GM19395 (cell line): ENCODE results near the gene ARHGEF16.

Experiments
- ATAC-seq: cut with Tn5 transposase; IDR thresholded peaks from one replicate; pipeline ENCODE4 v1.9.1; 2021; ENCODE audit warnings: mild to moderate bottlenecking, moderate library complexity; ENCODE audit not compliant: unreplicated experiment

The ARHGEF16 gene

GRCh38 chr1:3455670-3456448 is 1.4 kb downstream of the ARHGEF16 start:
- ATAC-seq = no peak

DNA sequence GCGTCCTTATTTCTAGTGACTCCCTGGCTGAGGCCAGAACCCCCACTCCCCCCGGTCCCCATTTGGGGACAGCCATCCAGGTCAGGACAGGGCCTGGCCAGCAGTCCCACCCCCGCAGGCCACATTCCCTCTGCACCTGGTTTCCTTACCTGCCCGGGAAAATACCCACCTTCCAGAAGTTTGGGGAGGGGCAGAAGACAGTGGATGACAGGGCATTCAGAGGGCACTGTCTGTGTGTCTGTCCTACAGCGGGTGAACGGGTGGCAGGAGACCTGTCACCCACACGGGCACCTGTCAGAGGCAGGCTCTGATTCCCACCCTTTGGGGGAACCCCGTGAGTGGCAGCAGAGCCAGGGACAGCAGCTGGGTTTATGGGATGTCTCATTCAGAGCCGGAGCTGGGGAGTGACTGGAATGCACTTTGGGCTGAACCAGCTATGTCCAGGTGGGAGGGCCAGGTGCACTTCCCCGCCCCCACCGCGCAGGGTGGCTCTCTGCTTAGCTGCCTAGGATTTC is 2.0 kb downstream of the ARHGEF16 start:
- ATAC-seq = no peak

GRCh38 chr1:3456964-3457909 is 2.8 kb downstream of the ARHGEF16 start:
- no peak for ATAC-seq

DNA sequence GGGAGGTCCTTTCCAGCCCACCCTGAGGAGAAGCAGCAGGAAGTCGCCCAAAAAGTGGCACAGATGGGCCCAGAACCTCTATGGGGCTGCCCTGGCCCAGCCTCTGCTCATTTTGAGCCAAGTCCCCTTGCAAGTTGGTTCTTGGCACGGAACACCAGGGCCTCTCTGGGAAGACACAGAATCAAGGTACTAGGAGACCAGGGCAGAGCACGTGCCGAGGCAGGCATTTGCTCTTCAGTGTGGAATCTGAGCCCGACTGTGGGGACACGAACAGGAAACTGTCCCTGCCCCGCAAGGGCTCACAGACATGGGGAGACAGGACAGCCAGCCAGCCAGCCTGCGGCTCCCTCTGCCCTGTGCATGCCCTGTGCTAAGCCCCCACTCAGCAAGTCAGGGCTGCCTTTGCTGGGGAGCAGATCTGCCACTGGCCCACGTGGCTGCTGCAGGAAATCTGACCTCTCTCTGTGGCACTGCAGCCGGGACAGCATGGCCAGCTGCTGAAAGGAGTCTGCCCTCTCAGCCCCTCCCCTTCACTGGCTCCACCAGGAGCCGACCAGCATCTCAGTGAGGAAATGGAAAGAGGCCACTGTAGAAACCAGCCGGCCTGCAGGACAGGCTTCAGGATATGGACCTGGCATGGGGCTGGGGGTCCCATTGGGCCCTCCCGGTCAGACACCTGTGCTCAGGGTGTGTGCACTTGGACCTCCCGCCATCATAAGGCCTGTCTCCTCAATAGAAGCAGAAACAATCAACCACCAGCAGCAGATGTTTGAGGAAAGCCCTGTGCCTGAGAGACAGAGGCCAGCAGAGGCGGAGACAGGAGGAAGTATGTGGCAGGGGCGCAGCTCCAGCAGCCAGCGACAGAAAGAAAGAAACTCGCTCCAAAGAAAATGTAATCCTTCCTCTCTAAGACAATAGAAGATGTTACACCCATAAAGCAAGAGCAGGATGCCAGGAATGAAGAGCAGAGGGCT is 3.7 kb downstream of the ARHGEF16 start:
- no peak for ATAC-seq

DNA sequence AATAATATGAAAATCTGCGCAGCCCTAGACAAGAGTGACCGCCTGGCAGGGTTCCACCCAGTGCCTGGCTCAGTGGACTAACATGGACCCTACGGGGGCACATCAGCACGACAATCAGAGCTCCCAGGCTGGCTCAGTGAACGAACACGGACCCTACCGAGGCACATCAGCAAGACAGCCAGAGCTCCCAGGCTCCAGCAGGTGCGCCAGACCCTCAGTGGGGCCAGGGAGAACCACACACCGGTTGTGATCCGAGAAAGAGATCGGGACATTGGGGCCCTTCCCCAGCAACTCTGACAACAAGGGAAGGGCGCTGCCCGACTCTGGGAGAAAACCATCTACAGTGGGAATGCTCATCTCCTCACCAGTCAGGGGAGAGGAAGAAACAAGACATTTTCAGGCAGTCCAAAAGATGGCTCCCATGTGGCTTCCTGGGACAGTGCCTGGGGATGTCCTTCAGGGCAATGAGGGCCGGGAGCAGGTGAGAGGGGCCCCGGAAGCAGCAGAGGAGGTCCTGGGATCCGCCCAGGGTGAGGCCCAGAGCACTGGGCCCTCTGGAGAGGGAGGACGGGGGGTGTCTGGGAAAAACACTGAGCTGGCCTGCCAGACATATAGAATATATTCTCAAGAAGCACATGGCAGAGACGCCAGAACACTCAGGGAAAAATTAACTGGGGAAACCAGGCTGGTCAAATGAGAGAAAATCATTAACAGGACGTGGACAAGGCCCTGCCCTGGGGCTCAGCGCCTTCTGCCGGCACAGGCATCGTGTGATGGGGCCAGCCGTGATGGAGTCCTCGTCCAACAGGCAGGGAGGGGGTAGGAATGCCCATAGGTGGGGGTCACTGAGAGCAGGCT is 4.8 kb downstream of the ARHGEF16 start:
- ATAC-seq = no peak

DNA sequence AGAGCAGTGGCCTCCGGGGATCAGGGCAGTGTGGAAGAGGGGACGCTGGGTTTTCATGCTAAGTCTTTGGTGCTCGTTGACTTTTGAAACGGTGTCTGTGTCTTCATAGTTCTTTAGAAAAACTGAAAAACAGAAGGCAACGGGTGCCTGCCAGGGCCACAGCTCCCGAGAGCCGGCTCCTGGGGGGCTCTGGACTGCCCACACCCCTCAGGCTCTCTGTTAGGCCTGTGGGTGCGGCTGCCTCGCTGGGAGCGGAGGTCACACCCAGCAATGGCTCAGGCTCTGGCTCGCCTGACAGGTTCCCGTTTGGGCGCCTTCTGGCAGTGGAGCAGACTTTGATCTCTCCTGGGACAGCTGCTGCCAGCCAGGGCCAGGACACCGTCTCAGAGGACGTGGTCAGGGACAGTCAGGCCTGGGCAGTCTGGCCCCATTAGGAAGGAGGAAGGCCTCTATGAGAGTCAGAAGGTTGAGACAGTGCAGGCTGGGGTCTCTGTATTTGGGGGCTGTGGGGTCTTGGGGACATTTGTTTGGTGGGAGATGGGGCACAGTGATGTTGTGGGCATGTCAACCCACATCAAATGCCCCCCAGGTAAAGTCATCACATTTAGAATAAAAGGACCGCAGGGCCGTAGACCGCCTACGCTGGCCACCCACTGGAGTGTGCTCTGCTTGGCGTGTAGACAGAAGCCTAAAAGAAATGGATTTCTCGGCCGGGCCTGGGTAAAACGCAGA is 5.6 kb downstream of the ARHGEF16 start:
- no peak for ATAC-seq

DNA sequence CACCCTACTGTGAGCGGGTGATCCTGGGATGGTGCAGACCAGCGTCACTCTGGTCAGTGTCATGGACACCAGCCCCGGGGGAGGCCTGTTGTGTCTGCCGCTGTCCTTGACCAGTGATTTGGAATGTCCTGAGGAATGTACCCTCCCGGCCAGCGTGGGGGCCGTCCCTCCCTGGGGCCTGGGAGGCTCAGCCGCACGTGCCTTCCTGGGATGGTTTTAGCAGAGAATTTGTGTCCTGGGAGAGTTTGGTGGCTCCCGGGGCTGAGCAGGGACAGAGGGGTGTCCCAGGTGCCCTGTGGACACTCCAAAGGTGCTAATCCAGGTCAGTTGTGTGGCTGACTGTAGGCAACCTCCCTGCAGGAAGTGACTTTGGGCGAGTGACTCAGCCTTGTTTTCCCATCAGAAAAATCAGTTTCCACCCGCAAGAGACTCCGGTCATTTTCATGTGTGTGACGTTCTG is 6.2 kb downstream of the ARHGEF16 start:
- ATAC-seq = no peak

DNA sequence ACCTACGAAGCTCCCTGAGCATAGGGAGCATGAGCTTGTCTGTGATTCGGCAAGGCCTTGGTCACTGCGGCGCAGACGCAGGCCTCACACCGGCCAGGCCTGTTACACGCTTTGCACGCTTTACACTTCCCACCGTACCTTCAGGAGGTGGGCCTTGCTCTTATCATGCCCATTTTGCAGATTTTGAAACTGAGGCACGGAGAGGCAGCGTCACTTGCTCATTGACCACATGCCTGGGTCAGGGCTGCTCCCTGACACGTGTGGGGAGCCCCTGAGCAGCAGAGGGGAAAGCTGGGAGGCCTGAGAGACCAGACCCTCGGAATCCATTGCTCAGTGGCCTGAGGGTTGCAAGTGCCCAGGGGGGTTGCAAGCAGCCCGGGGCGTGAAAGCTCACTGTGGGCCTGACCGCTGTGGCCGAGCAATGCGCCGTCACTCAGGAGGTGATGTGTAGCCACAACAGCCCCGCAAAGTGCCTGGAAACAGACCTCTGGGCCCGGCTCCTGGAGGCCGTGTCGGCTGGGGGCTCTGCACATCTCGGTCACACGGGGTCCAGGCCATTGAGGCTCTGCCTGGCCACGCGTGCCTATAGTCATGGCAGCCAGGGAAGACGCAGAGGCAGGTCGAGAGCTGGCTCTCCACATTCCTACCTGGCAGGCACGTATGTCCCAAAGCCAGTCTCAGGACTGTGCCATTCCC is 6.9 kb downstream of the ARHGEF16 start:
- ATAC-seq = no peak

DNA sequence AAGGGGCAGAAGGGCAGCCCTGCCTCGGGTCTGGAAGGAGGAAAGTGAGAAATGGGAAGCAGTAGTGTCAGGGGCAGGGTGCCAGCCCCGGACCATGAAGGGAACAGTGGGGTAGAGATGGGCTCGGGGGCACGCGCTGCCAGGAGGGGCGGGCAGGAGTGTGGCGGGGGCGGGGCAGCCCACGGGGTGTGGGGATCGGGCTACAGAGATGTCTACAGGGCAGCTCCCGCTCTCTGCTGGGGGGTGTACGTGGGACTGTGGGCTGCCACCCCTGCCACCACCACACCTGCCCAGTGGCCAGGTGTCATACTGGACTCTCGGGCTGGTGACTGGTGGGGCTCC is 7.4 kb downstream of the ARHGEF16 start:
- ATAC-seq = no peak

- ATAC-seq = no peak
Observed at GRCh38 chr1:3462356-3463012, 8.0 kb downstream of the ARHGEF16 start.

- ATAC-seq = no peak
Observed at GRCh38 chr1:3463013-3463385, 8.5 kb downstream of the ARHGEF16 start.

DNA sequence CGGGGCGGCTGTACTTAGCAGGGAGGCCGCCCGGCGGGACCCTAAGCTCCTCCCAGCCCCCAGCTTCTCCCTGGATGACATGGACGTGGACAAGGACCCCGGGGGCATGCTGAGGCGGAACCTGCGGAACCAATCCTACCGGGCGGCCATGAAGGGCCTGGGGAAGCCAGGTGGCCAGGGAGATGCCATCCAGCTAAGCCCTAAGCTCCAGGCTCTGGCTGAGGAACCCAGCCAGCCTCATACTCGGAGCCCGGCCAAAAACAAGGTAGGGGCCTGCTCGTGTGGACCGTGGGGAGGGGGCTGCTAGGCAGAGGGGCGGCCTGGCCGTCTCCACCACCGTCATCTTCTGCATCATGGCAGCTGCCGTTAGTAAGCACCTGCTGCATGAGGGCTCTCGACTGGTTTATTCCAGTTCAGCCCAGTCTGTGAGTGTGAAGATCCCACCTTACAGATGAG is 9.0 kb downstream of the ARHGEF16 start:
- no peak for ATAC-seq

DNA sequence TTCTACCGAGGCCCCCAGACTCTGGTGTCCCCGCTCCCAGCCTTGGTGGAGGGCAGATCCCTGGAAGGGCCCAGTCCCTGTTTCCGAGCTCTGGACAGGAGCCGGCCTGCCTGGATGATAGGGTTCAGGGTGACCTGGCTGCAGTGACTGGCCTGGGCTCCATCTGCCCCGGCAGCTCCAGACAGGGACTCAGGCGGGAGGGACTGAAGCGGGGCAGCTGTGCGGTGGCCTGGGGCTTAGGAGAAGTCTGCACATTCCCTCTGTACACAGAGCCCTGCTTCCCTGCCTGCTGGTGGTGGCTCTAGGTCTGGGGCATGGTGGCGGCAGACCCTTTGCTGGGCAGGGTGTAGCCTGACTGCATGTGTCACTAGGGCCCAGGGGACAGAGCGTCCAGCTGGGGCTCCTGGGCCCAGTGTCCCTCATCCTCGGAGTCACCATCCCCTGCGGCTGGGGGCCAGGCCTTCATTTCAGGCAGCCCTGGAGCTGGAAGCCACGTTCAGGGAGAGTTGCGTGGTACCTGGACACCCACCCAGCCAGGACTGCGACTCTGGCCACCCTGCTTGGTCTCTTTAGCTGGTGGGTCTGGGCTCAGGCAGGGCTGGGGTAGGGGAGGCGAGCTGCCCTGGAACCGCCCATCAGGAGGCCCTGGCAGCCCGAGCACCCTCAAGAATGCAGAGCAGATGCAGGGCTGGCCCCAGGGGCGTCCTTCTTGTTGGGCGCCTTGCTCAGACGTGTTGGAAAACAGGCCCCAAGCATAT is 9.6 kb downstream of the ARHGEF16 start:
- no peak for ATAC-seq

DNA sequence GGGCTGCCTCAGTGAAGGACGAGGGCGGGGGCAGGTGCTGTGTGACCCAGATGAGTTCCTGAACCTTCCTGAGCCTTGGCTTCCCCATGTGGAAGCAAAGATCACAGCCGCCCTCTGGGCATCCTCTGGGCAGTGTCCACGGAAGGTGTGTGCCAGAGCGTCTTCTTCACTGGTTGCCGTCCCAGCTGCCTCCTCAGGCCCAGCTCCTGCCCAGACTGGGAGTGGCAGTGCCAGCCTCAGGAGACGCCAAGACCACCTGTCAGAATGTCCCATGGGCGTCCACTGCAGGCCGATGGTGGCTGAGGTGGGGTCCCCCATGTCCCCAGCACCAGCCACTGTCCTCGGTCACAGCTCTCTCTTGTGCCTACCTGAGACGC is 10.2 kb downstream of the ARHGEF16 start:
- ATAC-seq = no peak

- no peak for ATAC-seq
Observed at GRCh38 chr1:3465091-3465934, 10.8 kb downstream of the ARHGEF16 start.

DNA sequence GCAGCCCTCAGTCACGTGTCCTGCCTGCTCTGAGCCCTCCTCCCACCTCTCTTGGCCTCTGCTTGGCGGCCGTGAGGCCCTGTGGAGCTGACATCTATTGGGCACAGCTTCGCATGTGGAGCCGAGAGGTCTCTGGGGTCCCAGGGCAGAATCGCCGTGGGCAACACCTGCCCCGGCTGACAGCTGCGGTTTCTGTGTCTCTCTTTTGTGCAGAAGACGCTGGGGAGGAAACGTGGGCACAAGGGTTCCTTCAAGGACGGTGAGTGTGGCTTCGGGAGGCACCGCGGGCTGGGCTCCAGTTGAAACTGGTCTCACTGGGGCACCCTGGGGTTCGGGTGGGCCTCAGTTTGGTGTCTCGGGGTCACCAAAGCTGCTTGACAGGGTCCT is 11.5 kb downstream of the ARHGEF16 start:
- ATAC-seq = no peak
